NB4 (cell line): ENCODE results near the gene TMEM94.

ENCODE experiments used
- DNase-seq: peaks from one replicate; pipeline ENCODE4 v3.0.0; 2010; ENCODE audit warnings: low read depth
- H3K4me3 ChIP-seq: one replicate; pipeline ENCODE4 v1.5.1; 2011; ENCODE audit warnings: mild to moderate bottlenecking, low read depth, low read length, moderate library complexity
- MYC ChIP-seq: IDR thresholded peaks from 2 replicates; pipeline ENCODE4 v1.6.1; 2011; ENCODE audit warnings: low read depth, low read length
- POLR2A ChIP-seq: IDR thresholded peaks from 2 replicates; pipeline ENCODE4 v1.6.1; 2011; ENCODE audit warnings: mild to moderate bottlenecking; ENCODE audit not compliant: insufficient read length; ENCODE audit errors: extremely low read depth
- TF ChIP-seq, protein P1 (sequence below): IDR thresholded peaks from 2 replicates; pipeline ENCODE4 v1.6.1; 2011; ENCODE audit warnings: low read depth, low read length
- TF ChIP-seq, protein P2 (sequence below): IDR thresholded peaks from one replicate; pipeline ENCODE4 v1.5.1; 2012; ENCODE audit warnings: low read depth, low read length

TMEM94 gene

DNA sequence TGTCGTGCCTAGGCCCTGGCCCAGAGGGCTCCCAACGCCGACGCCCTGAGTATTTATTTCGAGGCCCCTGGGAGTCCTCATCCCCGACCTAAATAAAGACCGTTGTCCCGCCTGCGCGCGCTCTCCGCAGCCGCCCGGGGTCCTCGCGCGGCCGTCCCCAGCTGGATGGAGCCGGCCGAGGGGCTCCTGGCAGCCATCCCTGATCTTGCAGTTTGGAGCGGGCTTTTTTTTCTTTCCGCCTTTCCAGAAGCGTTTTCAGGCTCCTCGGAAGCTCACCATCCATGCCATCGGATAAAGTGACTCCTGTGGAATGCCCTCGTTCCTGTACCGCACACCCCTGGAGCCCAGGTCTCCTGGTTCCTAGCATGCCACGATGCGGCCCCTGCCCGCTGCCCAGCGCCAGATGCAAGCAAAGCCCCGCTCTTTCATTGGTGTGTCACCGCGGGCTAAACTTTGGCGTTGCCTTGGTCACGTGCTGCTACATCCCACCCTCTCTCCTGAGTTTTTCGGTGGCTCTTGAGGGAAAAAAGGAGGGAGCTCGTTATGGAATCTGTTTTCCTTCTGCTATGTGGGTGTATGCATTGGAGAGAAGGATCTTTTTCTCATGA, 716 bp downstream of the TMEM94 start:
- DNase-seq, result peak; percentile 40
- H3K4me3 ChIP-seq, result peak overlapping the region; percentile 97
- TF ChIP-seq, protein P1, sequence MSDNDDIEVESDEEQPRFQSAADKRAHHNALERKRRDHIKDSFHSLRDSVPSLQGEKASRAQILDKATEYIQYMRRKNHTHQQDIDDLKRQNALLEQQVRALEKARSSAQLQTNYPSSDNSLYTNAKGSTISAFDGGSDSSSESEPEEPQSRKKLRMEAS, result 0 out of 2 replicates have a peak, but pooled peaks have one; percentile 9
- TF ChIP-seq MYC (0 out of 2 replicates have a peak, but pooled peaks have one; percentile 9), POLR2A (no peak)
- TF ChIP-seq, protein P2, sequence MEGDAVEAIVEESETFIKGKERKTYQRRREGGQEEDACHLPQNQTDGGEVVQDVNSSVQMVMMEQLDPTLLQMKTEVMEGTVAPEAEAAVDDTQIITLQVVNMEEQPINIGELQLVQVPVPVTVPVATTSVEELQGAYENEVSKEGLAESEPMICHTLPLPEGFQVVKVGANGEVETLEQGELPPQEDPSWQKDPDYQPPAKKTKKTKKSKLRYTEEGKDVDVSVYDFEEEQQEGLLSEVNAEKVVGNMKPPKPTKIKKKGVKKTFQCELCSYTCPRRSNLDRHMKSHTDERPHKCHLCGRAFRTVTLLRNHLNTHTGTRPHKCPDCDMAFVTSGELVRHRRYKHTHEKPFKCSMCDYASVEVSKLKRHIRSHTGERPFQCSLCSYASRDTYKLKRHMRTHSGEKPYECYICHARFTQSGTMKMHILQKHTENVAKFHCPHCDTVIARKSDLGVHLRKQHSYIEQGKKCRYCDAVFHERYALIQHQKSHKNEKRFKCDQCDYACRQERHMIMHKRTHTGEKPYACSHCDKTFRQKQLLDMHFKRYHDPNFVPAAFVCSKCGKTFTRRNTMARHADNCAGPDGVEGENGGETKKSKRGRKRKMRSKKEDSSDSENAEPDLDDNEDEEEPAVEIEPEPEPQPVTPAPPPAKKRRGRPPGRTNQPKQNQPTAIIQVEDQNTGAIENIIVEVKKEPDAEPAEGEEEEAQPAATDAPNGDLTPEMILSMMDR, result no peak

GRCh38 chr17:75459246-75459589, 2.8 kb downstream of the TMEM94 start:
- no peak for DNase-seq
- TF ChIP-seq MYC (no peak), POLR2A (no peak)
- TF ChIP-seq, protein P2, result no peak
- TF ChIP-seq, protein P1, result no peak
- H3K4me3 ChIP-seq, result no peak overlapping the region

DNA sequence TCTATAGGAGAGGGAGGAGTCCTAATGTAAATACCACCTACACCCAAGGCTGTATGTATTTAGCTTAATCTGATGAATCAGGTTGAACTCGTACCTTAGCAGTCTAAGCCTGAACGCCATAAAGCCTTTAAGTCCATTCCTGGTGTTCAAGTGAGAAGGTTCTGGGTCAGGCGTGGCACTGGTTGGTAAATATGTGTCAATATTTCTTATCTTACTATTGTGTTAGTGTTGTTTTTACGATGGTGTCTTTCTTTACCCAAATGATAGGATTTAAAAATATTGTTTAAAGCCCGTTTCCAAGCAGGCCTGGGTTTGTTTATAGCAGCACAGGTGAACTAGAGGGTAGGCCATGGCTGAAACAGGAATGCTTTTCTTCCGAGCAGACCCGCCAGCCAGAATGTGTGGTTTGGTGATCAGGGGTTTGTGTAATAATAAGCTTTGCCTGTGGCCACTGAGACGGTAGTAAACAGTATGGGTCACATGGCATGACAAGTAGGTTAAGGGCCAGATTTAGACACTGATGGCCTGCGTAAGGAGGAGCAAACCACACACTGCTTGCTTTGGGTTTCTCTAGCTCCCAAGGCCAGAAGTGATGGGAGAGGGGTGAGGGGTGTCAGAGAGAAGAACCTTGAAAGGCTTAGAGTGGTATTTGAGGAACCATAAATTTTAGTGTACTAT, 3.3 kb downstream of the TMEM94 start:
- no peak overlapping the region for H3K4me3 ChIP-seq
- peak; percentile 59 for DNase-seq
- TF ChIP-seq, protein P2, result no peak
- TF ChIP-seq MYC, result no peak
- TF ChIP-seq, protein P1, result peak; percentile 85
- no peak for TF ChIP-seq POLR2A

GRCh38 chr17:75460295-75460694, 3.9 kb downstream of the TMEM94 start:
- H3K4me3 ChIP-seq, result no peak overlapping the region
- TF ChIP-seq POLR2A (no peak), MYC (no peak)
- TF ChIP-seq, protein P2, result no peak
- TF ChIP-seq, protein P1, result no peak
- DNase-seq, result no peak

DNA sequence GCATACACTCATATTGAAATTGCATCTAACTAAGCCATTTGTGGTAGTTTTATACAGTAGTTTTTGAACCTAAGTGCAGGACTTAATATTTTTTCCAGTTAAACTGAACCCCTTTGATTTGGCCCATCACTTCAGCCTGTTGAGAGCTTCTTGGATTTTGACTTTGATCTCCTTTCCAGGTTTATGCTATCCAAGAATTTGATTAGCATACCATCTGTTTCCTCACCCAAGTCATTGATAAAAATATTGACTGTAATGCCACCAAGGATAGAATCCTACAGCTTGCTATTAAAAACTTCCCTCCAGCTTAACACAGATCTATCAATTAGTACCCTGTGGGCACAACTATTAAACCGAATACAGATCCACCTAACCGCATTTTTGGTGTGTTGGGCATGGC, 7.2 kb downstream of the TMEM94 start:
- no peak overlapping the region for H3K4me3 ChIP-seq
- DNase-seq, result no peak
- no peak for TF ChIP-seq MYC
- TF ChIP-seq, protein P2, result no peak
- TF ChIP-seq, protein P1, result no peak
- no peak for TF ChIP-seq POLR2A
